H9 (cell line): ENCODE results near the gene EDARADD. TPM values are rescaled to one million over a fixed set of nuclear protein-coding genes. Genes with fewer than 3 reads are reported as not detected.

ENCODE experiments used
- DNase-seq: peaks from one replicate; pipeline ENCODE4 v3.0.0-alpha.2; 2017
- H2AFZ ChIP-seq: one replicate; pipeline ENCODE4 v1.6.1; 2013; ENCODE audit warnings: mild to moderate bottlenecking, low read length, control low read depth, moderate library complexity
- H2AK5ac ChIP-seq: 2 replicates; pipeline ENCODE4 v1.6.1; 2013; ENCODE audit warnings: low read length, control low read depth, mixed read lengths; ENCODE audit not compliant: insufficient read length
- H2BK120ac ChIP-seq: one replicate; pipeline ENCODE4 v1.6.1; 2013; ENCODE audit warnings: low read depth, mild to moderate bottlenecking, low read length, control low read depth, inconsistent platforms; ENCODE audit not compliant: poor library complexity, severe bottlenecking
- H2BK12ac ChIP-seq: 2 replicates; pipeline ENCODE4 v1.6.1; 2013; ENCODE audit warnings: low read length, control low read depth, mixed read lengths, low read depth; ENCODE audit not compliant: insufficient read length
- H2BK15ac ChIP-seq: 2 replicates; pipeline ENCODE4 v1.6.1; 2013; ENCODE audit warnings: low read depth, low read length, control low read depth
- H2BK20ac ChIP-seq: one replicate; pipeline ENCODE4 v1.6.1; 2013; ENCODE audit warnings: low read depth, mild to moderate bottlenecking, low read length, control low read depth, inconsistent platforms; ENCODE audit not compliant: poor library complexity, severe bottlenecking
- H2BK5ac ChIP-seq: 2 replicates; pipeline ENCODE4 v1.6.1; 2013; ENCODE audit warnings: low read length, control low read depth, mixed read lengths; ENCODE audit not compliant: insufficient read length
- H3K14ac ChIP-seq: 2 replicates; pipeline ENCODE4 v1.6.1; 2013; ENCODE audit warnings: low read length, control low read depth; ENCODE audit not compliant: insufficient read depth
- H3K18ac ChIP-seq: 2 replicates; pipeline ENCODE4 v1.6.1; 2013; ENCODE audit warnings: low read depth, mild to moderate bottlenecking, mixed read lengths, low read length, control low read depth; ENCODE audit not compliant: insufficient read length
- H3K23ac ChIP-seq: 2 replicates; pipeline ENCODE4 v1.6.1; 2013; ENCODE audit warnings: low read length, control low read depth, mixed read lengths, low read depth; ENCODE audit not compliant: insufficient read length
- H3K23me2 ChIP-seq: 2 replicates; pipeline ENCODE4 v1.6.1; 2013; ENCODE audit warnings: low read depth, mild to moderate bottlenecking, mixed read lengths, low read length, control low read depth; ENCODE audit not compliant: insufficient read length, poor library complexity, severe bottlenecking
- H3K27ac ChIP-seq: 2 replicates; pipeline ENCODE4 v1.5.1; 2013; ENCODE audit warnings: low read length, control low read depth, mixed read lengths, low read depth; ENCODE audit not compliant: insufficient read length
- H3K27me3 ChIP-seq: 2 replicates; pipeline ENCODE4 v1.6.1; 2013; ENCODE audit warnings: low read length, control low read depth, inconsistent platforms; ENCODE audit not compliant: insufficient read depth
- H3K4ac ChIP-seq: 2 replicates; pipeline ENCODE4 v1.6.1; 2013; ENCODE audit warnings: low read depth, mild to moderate bottlenecking, control low read depth, inconsistent platforms, low read length, moderate library complexity
- H3K4me1 ChIP-seq: 2 replicates; pipeline ENCODE4 v1.6.1; 2013; ENCODE audit warnings: low read length, control low read depth, inconsistent platforms; ENCODE audit not compliant: insufficient read depth
- H3K4me2 ChIP-seq: 2 replicates; pipeline ENCODE4 v1.6.1; 2013; ENCODE audit warnings: low read length, control low read depth, mixed read lengths; ENCODE audit not compliant: insufficient read length, insufficient read depth
- H3K56ac ChIP-seq: 2 replicates; pipeline ENCODE4 v1.6.1; 2013; ENCODE audit warnings: low read depth, mild to moderate bottlenecking, mixed read lengths, low read length, control low read depth; ENCODE audit not compliant: insufficient read length
- H3K79me1 ChIP-seq: 2 replicates; pipeline ENCODE4 v1.6.1; 2013; ENCODE audit warnings: low read depth, mild to moderate bottlenecking, moderate library complexity, low read length, control low read depth, inconsistent platforms; ENCODE audit not compliant: insufficient read depth, poor library complexity, severe bottlenecking
- H3K79me2 ChIP-seq: 2 replicates; pipeline ENCODE4 v1.6.1; 2013; ENCODE audit warnings: low read length, control low read depth, inconsistent platforms; ENCODE audit not compliant: insufficient read depth
- H3K9ac ChIP-seq: 2 replicates; pipeline ENCODE4 v1.6.1; 2013; ENCODE audit warnings: low read length, control low read depth, mixed read lengths; ENCODE audit not compliant: insufficient read length; ENCODE audit errors: extremely low read depth
- H3K9me3 ChIP-seq: one replicate; pipeline ENCODE4 v1.6.1; 2013; ENCODE audit warnings: low read depth, low read length, inconsistent platforms; ENCODE audit not compliant: control insufficient read depth
- H3T11ph ChIP-seq: one replicate; pipeline ENCODE4 v1.6.1; 2013; ENCODE audit warnings: mild to moderate bottlenecking, low read length, control low read depth, inconsistent platforms
- H4K20me1 ChIP-seq: one replicate; pipeline ENCODE4 v1.6.1; 2013; ENCODE audit not compliant: control insufficient read depth, insufficient read length, insufficient read depth
- H4K5ac ChIP-seq: 2 replicates; pipeline ENCODE4 v1.6.1; 2013; ENCODE audit warnings: low read depth, mild to moderate bottlenecking, mixed read lengths, low read length, control low read depth; ENCODE audit not compliant: insufficient read length
- H4K8ac ChIP-seq: replicated peaks from 2 replicates; pipeline ENCODE4 v1.6.1; 2013; ENCODE audit warnings: low read length, control low read depth, mixed read lengths, low read depth; ENCODE audit not compliant: insufficient read length
- H4K91ac ChIP-seq: 2 replicates; pipeline ENCODE4 v1.6.1; 2013; ENCODE audit warnings: low read depth, mild to moderate bottlenecking, moderate library complexity, mixed read lengths, low read length, control low read depth; ENCODE audit not compliant: insufficient read length
- H3K27ac Mint-ChIP-seq, 3 experiments: 2 replicates in 2 of 3; 3 replicates in 1 of 3; pipeline ENCODE4 v1.8.0; 2020 to 2021; ENCODE audit warnings: mixed read lengths in 3 of 3, mild to moderate bottlenecking in 1 of 3, moderate library complexity in 1 of 3
- H3K27me3 Mint-ChIP-seq: 2 replicates; pipeline ENCODE4 v1.8.0; 2021; ENCODE audit warnings: low read depth, mild to moderate bottlenecking, moderate library complexity, mixed read lengths
- H3K36me3 Mint-ChIP-seq, 3 experiments: 2 replicates in 2 of 3; 3 replicates in 1 of 3; pipeline ENCODE4 v1.8.0; 2020 to 2021; ENCODE audit warnings: low read depth in 3 of 3, mixed read lengths in 3 of 3; ENCODE audit not compliant: insufficient read depth in 1 of 3
- H3K4me1 Mint-ChIP-seq, 2 experiments: 2 replicates each; pipeline ENCODE4 v1.8.0; 2020; ENCODE audit warnings: mixed read lengths in 2 of 2
- H3K4me3 Mint-ChIP-seq, 2 experiments: 2 replicates in 1 of 2; 3 replicates in 1 of 2; pipeline ENCODE4 v1.8.0; 2020 to 2021; ENCODE audit warnings: mild to moderate bottlenecking in 2 of 2, mixed read lengths in 2 of 2, moderate library complexity in 1 of 2
- H3K9me3 Mint-ChIP-seq, 2 experiments: 2 replicates in 1 of 2; 3 replicates in 1 of 2; pipeline ENCODE4 v1.8.0; 2020; ENCODE audit warnings: mild to moderate bottlenecking in 2 of 2, mixed read lengths in 2 of 2, moderate library complexity in 1 of 2
- CTCF ChIP-seq: fragments of 200-600 bp; sonication (generic); conservative IDR thresholded peaks from 3 replicates; pipeline ENCODE4 v1.8.0; 2021; ENCODE audit warnings: antibody characterized with exemption, mild to moderate bottlenecking
- WGBS: extraction: QIAGEN DNeasy Blood & Tissue Kit; methylation state at CpG from one replicate; pipeline ENCODE4 v1.1.7; 2013; ENCODE audit warnings: missing lambda C conversion rate, low lambda C conversion rate, mixed read lengths; ENCODE audit not compliant: insufficient read length; ENCODE audit errors: extremely low coverage; 5-methylcytosine and 5-hydroxymethylcytosine counted together
- total RNA-seq: library from RNA; stranded (reverse); gene quantifications from 2 replicates; pipeline ENCODE4 v1.2.1, GENCODE V29; 2021

EDARADD gene
- total RNA-seq, 1 experiment from 2014 or later: 3.8 TPM

DNA sequence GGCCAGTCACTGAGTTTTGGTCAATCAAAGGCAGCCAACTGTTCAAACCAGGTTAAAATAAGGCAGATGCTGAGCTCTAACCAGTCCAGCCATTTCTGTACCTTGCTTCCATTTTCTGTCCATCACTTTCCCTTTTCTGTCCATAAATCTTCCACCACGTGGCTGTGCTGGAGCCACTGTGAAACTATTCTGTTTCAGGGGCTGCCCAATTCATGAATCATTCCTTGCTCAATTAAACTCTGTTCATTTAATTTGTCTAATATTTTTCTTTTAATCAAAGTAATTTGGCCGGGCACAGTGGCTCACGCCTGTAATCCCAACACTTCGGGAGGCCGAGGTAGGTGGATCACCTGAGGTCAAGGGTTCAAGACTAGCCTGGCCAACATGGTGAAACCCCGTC lies 107.0 kb downstream of the EDARADD start:
- WGBS: no CpG with 5 or more reads among the region's 6 CpGs
- no peak overlapping the region for H3K4me3 Mint-ChIP-seq
- no peak overlapping the region for H3K4ac ChIP-seq
- H3T11ph ChIP-seq: no peak overlapping the region
- no peak overlapping the region for H3K9ac ChIP-seq
- H3K23ac ChIP-seq: no peak overlapping the region
- H3K14ac ChIP-seq: no peak overlapping the region
- no peaks in the 10 kb centered on the region for H4K20me1 ChIP-seq
- H3K79me2 ChIP-seq: no peaks in the 10 kb centered on the region
- H2AK5ac ChIP-seq: no peak overlapping the region
- H2BK12ac ChIP-seq: no peak overlapping the region
- no peaks in the 10 kb centered on the region for H3K9me3 ChIP-seq
- no peak overlapping the region for H4K8ac ChIP-seq
- no peak for DNase-seq
- peaks cover 4% of the 10 kb centered on the region for H3K23me2 ChIP-seq
- H3K56ac ChIP-seq: no peak overlapping the region
- no peak overlapping the region for H2BK20ac ChIP-seq
- H3K27ac Mint-ChIP-seq: no peak overlapping the region; a peak in 1 of 7 replicates
- peaks cover 18 to 26% of the 10 kb centered on the region in 2 experiments for H3K4me1 Mint-ChIP-seq
- no peak overlapping the region for H4K5ac ChIP-seq
- no peaks in the 10 kb centered on the region for H3K4me1 ChIP-seq
- H2BK15ac ChIP-seq: no peak overlapping the region
- H3K9me3 Mint-ChIP-seq: no peaks in the 10 kb centered on the region
- H2AFZ ChIP-seq: no peak overlapping the region
- no peak overlapping the region for H2BK5ac ChIP-seq
- TF ChIP-seq CTCF: no peak
- H3K18ac ChIP-seq: no peak overlapping the region
- no peaks in the 10 kb centered on the region for H3K79me1 ChIP-seq
- H3K27me3 ChIP-seq: no peaks in the 10 kb centered on the region
- no peak overlapping the region for H2BK120ac ChIP-seq
- H3K36me3 Mint-ChIP-seq: no peaks in the 10 kb centered on the region
- no peak overlapping the region for H4K91ac ChIP-seq
- H3K4me2 ChIP-seq: no peak overlapping the region
- H3K27ac ChIP-seq: no peak overlapping the region
- no peaks in the 10 kb centered on the region for H3K27me3 Mint-ChIP-seq
